SU-DHL-6 (cell line): Measurements from ENCODE around the gene TSGA10IP.

Experiments used
- H2AFZ ChIP-seq: fragments of 200-600 bp; sonication (generic); 2 replicates; pipeline ENCODE4 v1.6.1; 2014; ENCODE audit warnings: low read depth, mild to moderate bottlenecking, moderate library complexity, mixed read lengths, antibody characterized with exemption, low read length; ENCODE audit not compliant: severe bottlenecking
- H3F3A ChIP-seq: fragments of 200-600 bp; shearing (Covaris generic); 2 replicates; pipeline ENCODE4 v1.6.0; 2016; ENCODE audit warnings: antibody characterized with exemption, mild to moderate bottlenecking; ENCODE audit not compliant: insufficient read depth
- H3K27ac ChIP-seq: fragments of 200-600 bp; sonication (generic); 2 replicates; pipeline ENCODE4 v1.5.1; 2016; ENCODE audit warnings: low read depth, mild to moderate bottlenecking, low read length, moderate library complexity, mixed read lengths
- H3K27me3 ChIP-seq: fragments of 200-600 bp; sonication (generic), shearing (Covaris generic); 2 replicates; pipeline ENCODE4 v1.6.0; 2014; ENCODE audit warnings: mild to moderate bottlenecking, low read length
- H3K36me3 ChIP-seq: fragments of 200-600 bp; sonication (generic); 2 replicates; pipeline ENCODE4 v1.6.1; 2014; ENCODE audit warnings: mild to moderate bottlenecking, low read length, mixed read lengths
- H3K4me2 ChIP-seq: fragments of 300-600, 200-600 bp; shearing (Covaris generic), sonication (generic); 2 replicates; pipeline ENCODE4 v1.6.0; 2014; ENCODE audit warnings: low read length, low read depth, mild to moderate bottlenecking; ENCODE audit not compliant: poor library complexity, severe bottlenecking
- H3K4me3 ChIP-seq: fragments of 200-600 bp; sonication (generic); 2 replicates; pipeline ENCODE4 v1.5.1; 2014; ENCODE audit warnings: antibody characterized with exemption, low read length, mild to moderate bottlenecking, mixed read lengths; ENCODE audit not compliant: insufficient read depth, poor library complexity, severe bottlenecking
- H3K79me2 ChIP-seq: fragments of 200-600 bp; sonication (generic); 2 replicates; pipeline ENCODE4 v1.6.1; 2014; ENCODE audit warnings: mild to moderate bottlenecking, low read length, moderate library complexity; ENCODE audit not compliant: insufficient read depth
- H3K9ac ChIP-seq: fragments of 200-600 bp; sonication (generic); 2 replicates; pipeline ENCODE4 v1.7.0; 2014; ENCODE audit warnings: mild to moderate bottlenecking, low read length
- H3K9me2 ChIP-seq: fragments of 200-600 bp; sonication (generic); replicated peaks from 2 replicates; pipeline ENCODE4 v1.6.1; 2014; ENCODE audit warnings: low read length; ENCODE audit not compliant: insufficient read depth
- H3K9me3 ChIP-seq: fragments of 200-600 bp; sonication (generic); 2 replicates; pipeline ENCODE4 v1.6.1; 2014; ENCODE audit warnings: low read length, mixed read lengths; ENCODE audit not compliant: insufficient read depth
- H4K20me1 ChIP-seq: fragments of 200-600 bp; sonication (generic); 2 replicates; pipeline ENCODE4 v1.6.1; 2014; ENCODE audit warnings: low read depth, mild to moderate bottlenecking, antibody characterized with exemption, low read length, moderate library complexity, mixed read lengths
- EZH2phosphoT487 ChIP-seq: fragments of 200-600 bp; sonication (generic), shearing (Covaris generic); conservative IDR thresholded peaks from 2 replicates; pipeline ENCODE4 v1.6.1; 2018; ENCODE audit warnings: mild to moderate bottlenecking, antibody characterized with exemption, low read length, moderate library complexity, mixed read lengths
- TF ChIP-seq, protein P1 (sequence below): fragments of 200-600 bp; sonication (generic); IDR thresholded peaks from one replicate; pipeline ENCODE4 v1.5.1; 2017; ENCODE audit warnings: antibody characterized with exemption, mild to moderate bottlenecking, low read length, moderate library complexity; ENCODE audit not compliant: insufficient read depth, poor library complexity, severe bottlenecking

The TSGA10IP gene

DNA sequence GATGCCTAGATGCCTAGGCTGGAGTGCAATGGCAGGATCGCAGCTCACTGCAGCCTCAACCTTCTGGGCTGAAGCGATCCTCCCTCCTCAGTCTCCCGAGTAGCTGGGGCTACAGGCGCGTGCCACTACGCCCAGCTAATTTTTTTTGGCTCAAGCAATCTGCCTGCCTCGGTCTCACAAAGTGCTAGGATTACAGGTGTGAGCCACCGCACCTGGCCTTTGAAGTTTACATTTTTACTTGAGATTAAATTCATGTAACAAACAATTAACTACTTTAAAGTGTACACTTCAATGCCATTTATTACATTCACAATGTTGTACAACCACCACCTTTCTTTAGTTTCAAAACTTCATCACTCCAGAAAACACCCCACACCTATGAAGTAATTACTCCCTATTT is 41.6 kb upstream of the TSGA10IP start:
- Histone ChIP-seq H3K9me3 (no peaks in the 10 kb centered on the region), H3K79me2 (no peaks in the 10 kb centered on the region), H3K4me2 (no peak overlapping the region), H2AFZ (no peak overlapping the region), H3K36me3 (no peaks in the 10 kb centered on the region), H4K20me1 (no peaks in the 10 kb centered on the region), H3K27ac (no peak overlapping the region), H3K27me3 (no peaks in the 10 kb centered on the region), H3K4me3 (no peak overlapping the region), H3K9ac (no peak overlapping the region), H3F3A (no peaks in the 10 kb centered on the region), H3K9me2 (no peaks in the 10 kb centered on the region)
- TF ChIP-seq, protein P1, sequence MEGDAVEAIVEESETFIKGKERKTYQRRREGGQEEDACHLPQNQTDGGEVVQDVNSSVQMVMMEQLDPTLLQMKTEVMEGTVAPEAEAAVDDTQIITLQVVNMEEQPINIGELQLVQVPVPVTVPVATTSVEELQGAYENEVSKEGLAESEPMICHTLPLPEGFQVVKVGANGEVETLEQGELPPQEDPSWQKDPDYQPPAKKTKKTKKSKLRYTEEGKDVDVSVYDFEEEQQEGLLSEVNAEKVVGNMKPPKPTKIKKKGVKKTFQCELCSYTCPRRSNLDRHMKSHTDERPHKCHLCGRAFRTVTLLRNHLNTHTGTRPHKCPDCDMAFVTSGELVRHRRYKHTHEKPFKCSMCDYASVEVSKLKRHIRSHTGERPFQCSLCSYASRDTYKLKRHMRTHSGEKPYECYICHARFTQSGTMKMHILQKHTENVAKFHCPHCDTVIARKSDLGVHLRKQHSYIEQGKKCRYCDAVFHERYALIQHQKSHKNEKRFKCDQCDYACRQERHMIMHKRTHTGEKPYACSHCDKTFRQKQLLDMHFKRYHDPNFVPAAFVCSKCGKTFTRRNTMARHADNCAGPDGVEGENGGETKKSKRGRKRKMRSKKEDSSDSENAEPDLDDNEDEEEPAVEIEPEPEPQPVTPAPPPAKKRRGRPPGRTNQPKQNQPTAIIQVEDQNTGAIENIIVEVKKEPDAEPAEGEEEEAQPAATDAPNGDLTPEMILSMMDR: no peak
- TF ChIP-seq EZH2phosphoT487: no peak

DNA sequence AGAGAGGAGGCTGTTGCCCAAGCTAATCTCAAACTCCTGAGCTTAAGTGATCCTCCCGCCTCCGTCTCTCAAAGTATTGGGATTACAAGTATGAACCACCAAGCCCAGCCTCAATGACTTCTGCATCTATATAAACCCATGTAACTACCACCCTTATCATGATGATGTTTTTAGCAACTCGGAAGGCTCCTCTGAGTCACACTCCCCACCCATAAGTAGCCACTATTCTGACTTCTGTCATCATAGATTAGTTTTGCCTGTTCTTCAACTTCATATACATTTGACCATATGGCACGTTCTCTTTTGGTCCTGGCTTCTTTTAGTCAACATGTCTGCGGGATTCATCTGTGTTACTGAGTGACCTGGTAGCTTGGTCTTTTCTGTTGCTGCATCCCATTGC is 38.7 kb upstream of the TSGA10IP start:
- no peaks in the 10 kb centered on the region for H3K9me2 ChIP-seq
- H3K9ac ChIP-seq: no peak overlapping the region
- no peak overlapping the region for H3K4me3 ChIP-seq
- H4K20me1 ChIP-seq: no peaks in the 10 kb centered on the region
- H3K27ac ChIP-seq: no peak overlapping the region
- no peaks in the 10 kb centered on the region for H3K27me3 ChIP-seq
- no peaks in the 10 kb centered on the region for H3K36me3 ChIP-seq
- H3K9me3 ChIP-seq: no peaks in the 10 kb centered on the region
- H3K4me2 ChIP-seq: no peak overlapping the region
- TF ChIP-seq EZH2phosphoT487: no peak
- TF ChIP-seq, protein P1: no peak
- H3F3A ChIP-seq: no peaks in the 10 kb centered on the region
- no peak overlapping the region for H2AFZ ChIP-seq
- no peaks in the 10 kb centered on the region for H3K79me2 ChIP-seq

DNA sequence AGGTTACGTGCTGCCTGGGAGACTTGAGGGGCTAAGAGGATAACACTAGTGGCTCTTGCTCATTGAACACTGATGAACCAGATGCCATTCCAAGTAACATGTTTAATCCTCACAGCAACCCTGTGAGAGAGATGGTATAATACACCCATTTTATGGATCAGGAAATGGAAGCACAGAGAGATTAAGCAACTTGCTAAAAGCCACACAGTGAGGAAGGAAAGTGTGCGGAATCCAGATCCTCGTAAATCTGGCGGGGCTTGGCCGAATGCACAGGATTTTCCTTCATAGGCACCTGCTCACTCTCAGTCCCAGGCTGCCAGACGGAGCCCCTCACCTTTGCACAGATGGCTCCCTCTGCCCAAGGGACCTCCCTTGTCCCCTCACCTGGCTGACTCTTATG is 37.4 kb upstream of the TSGA10IP start:
- Histone ChIP-seq H2AFZ (no peak overlapping the region), H3F3A (no peaks in the 10 kb centered on the region), H4K20me1 (no peaks in the 10 kb centered on the region), H3K79me2 (no peaks in the 10 kb centered on the region), H3K4me3 (no peak overlapping the region), H3K27ac (no peak overlapping the region), H3K9me3 (no peaks in the 10 kb centered on the region), H3K9me2 (no peaks in the 10 kb centered on the region), H3K36me3 (no peaks in the 10 kb centered on the region), H3K9ac (no peak overlapping the region), H3K4me2 (no peak overlapping the region), H3K27me3 (no peaks in the 10 kb centered on the region)
- no peak for TF ChIP-seq EZH2phosphoT487
- TF ChIP-seq, protein P1: no peak
